WTC11 (cell line): ENCODE results near the gene SCD. TPM values are rescaled to one million over a fixed set of nuclear protein-coding genes. Genes with fewer than 3 reads are reported as not detected.

Experiments
- ATAC-seq: fragments of 200-7000 bp; cut with Tn5 transposase; 2 replicates; pipeline ENCODE4 v1.10.0; 2021; ENCODE audit warnings: mild to moderate bottlenecking, moderate library complexity
- CTCF ChIA-PET: fragments of 300-600 bp; sonication (Branson Sonifier 250); formaldehyde crosslinking; loops from one replicate; lab custom pipeline; 2021; ENCODE audit warnings: antibody characterized with exemption; lab: Charles Lee
- POLR2A ChIA-PET: fragments of 350-600 bp; sonication (Branson Sonifier 250); formaldehyde crosslinking; loops from one replicate; lab custom pipeline; 2021; ENCODE audit warnings: antibody characterized with exemption; lab: Charles Lee
- DNase-seq: peaks from one replicate; pipeline ENCODE4 v3.0.0; 2021; ENCODE audit warnings: low spot score
- H3K27ac Mint-ChIP-seq: 2 replicates; pipeline ENCODE4 v1.8.0; 2021; ENCODE audit warnings: mixed read lengths
- H3K27me3 Mint-ChIP-seq: 2 replicates; pipeline ENCODE4 v1.8.0; 2021; ENCODE audit warnings: low read depth, mild to moderate bottlenecking, moderate library complexity, mixed read lengths
- H3K36me3 Mint-ChIP-seq: 2 replicates; pipeline ENCODE4 v1.8.0; 2021; ENCODE audit warnings: mixed read lengths
- H3K4me1 Mint-ChIP-seq: 2 replicates; pipeline ENCODE4 v1.8.0; 2022; ENCODE audit warnings: mixed read lengths
- H3K4me3 Mint-ChIP-seq: 2 replicates; pipeline ENCODE4 v1.8.0; 2021; ENCODE audit warnings: mild to moderate bottlenecking, moderate library complexity, mixed read lengths
- H3K9me3 Mint-ChIP-seq: 2 replicates; pipeline ENCODE4 v1.8.0; 2021; ENCODE audit warnings: mixed read lengths
- AR ChIP-seq: fragments of 250-450 bp; sonication (Bioruptor Pico); IDR thresholded peaks from 2 replicates; pipeline ENCODE4 v1.9.0; 2021; ENCODE audit warnings: mild to moderate bottlenecking
- ATF2 ChIP-seq: sonication (generic); formaldehyde crosslinking; IDR thresholded peaks from 2 replicates; pipeline ENCODE4 v1.8.1; 2022; ENCODE audit warnings: low read depth, missing genetic modification reagents, borderline replicate concordance
- ATF6 ChIP-seq: sonication (generic); formaldehyde crosslinking; IDR thresholded peaks from 2 replicates; pipeline ENCODE4 v1.8.1; 2023; ENCODE audit warnings: mild to moderate bottlenecking, missing genetic modification reagents
- CDX4 ChIP-seq: fragments of 250-450 bp; sonication (Bioruptor Pico); IDR thresholded peaks from 2 replicates; pipeline ENCODE4 v1.9.0; 2021; ENCODE audit warnings: moderate library complexity, mild to moderate bottlenecking, inconsistent platforms, borderline replicate concordance
- E2F5 ChIP-seq: sonication (generic); formaldehyde crosslinking; IDR thresholded peaks from 2 replicates; pipeline ENCODE4 v1.8.1; 2022; ENCODE audit warnings: mild to moderate bottlenecking, moderate library complexity, missing genetic modification reagents
- EMX1 ChIP-seq: fragments of 250-450 bp; sonication (Bioruptor Pico); IDR thresholded peaks from 2 replicates; pipeline ENCODE4 v1.8.0; 2021; ENCODE audit warnings: mild to moderate bottlenecking
- ETV6 ChIP-seq: sonication (generic); formaldehyde crosslinking; IDR thresholded peaks from 2 replicates; pipeline ENCODE4 v1.8.1; 2022; ENCODE audit warnings: mild to moderate bottlenecking, missing genetic modification reagents
- JAZF1 ChIP-seq: fragments of 250-450 bp; sonication (Bioruptor Pico); IDR thresholded peaks from 2 replicates; pipeline ENCODE4 v1.9.0; 2021; ENCODE audit warnings: moderate library complexity, mild to moderate bottlenecking, inconsistent platforms
- KAT7 ChIP-seq: sonication (generic); formaldehyde crosslinking; IDR thresholded peaks from 2 replicates; pipeline ENCODE4 v1.8.1; 2023; ENCODE audit warnings: missing genetic modification reagents, mild to moderate bottlenecking, borderline replicate concordance
- MXD4 ChIP-seq: fragments of 250-450 bp; sonication (Bioruptor Pico); IDR thresholded peaks from 2 replicates; pipeline ENCODE4 v1.8.0; 2021; ENCODE audit warnings: mild to moderate bottlenecking, moderate library complexity, borderline replicate concordance
- NFYB ChIP-seq: sonication (generic); formaldehyde crosslinking; conservative IDR thresholded peaks from 2 replicates; pipeline ENCODE4 v1.8.0; 2022; ENCODE audit warnings: low read depth, missing genetic modification reagents
- PREB ChIP-seq: sonication (generic); formaldehyde crosslinking; IDR thresholded peaks from 2 replicates; pipeline ENCODE4 v1.8.1; 2022; ENCODE audit warnings: mild to moderate bottlenecking, missing genetic modification reagents, moderate library complexity, borderline replicate concordance
- TP53 ChIP-seq: sonication (generic); formaldehyde crosslinking; IDR thresholded peaks from 2 replicates; pipeline ENCODE4 v1.8.1; 2023; ENCODE audit warnings: mild to moderate bottlenecking, missing genetic modification reagents
- ZNF263 ChIP-seq: sonication (generic); formaldehyde crosslinking; IDR thresholded peaks from 2 replicates; pipeline ENCODE4 v1.8.1; 2022; ENCODE audit warnings: low read depth, mild to moderate bottlenecking, moderate library complexity, missing genetic modification reagents
- ZNF281 ChIP-seq: sonication (generic); formaldehyde crosslinking; IDR thresholded peaks from 2 replicates; pipeline ENCODE4 v1.8.0; 2023; ENCODE audit warnings: mild to moderate bottlenecking, missing genetic modification reagents
- ZNF671 ChIP-seq: fragments of 250-450 bp; sonication (Bioruptor Pico); IDR thresholded peaks from 2 replicates; pipeline ENCODE4 v1.8.0; 2021; ENCODE audit warnings: mild to moderate bottlenecking
- total RNA-seq: library from RNA; stranded (reverse); gene quantifications from 3 replicates; pipeline ENCODE4 v1.2.3, GENCODE V29; 2021

The SCD gene
- total RNA-seq, 1 experiment from 2014 or later: 556 TPM

- Mint-ChIP-seq H3K4me1 (peaks cover 5% of the 10 kb centered on the region), H3K36me3 (no peaks in the 10 kb centered on the region), H3K27ac (no peak overlapping the region), H3K27me3 (peaks cover 28% of the 10 kb centered on the region), H3K4me3 (no peak overlapping the region), H3K9me3 (no peaks in the 10 kb centered on the region)
- ChIA-PET POLR2A (no interaction called here), CTCF (no interaction called here)
- no peak for TF ChIP-seq ATF2
- TF ChIP-seq TP53: no peak
- TF ChIP-seq EMX1 (CRISPR knock-in tag): no peak
- TF ChIP-seq AR (CRISPR knock-in tag): no peak
- no peak for TF ChIP-seq JAZF1 (CRISPR knock-in tag)
- TF ChIP-seq ATF6 (CRISPR knock-in tag): no peak
- no peak for TF ChIP-seq ETV6
- TF ChIP-seq NFYB: no peak
- TF ChIP-seq KAT7 (CRISPR knock-in tag): no peak
- no peak for TF ChIP-seq ZNF671 (CRISPR knock-in tag)
- TF ChIP-seq MXD4: no peak
- ATAC-seq (no peak), DNase-seq (no peak)
Measured at GRCh38 chr10:100311298-100311697, 35.7 kb upstream of the SCD start.

- CTCF ChIA-PET: interaction anchor here (0.6 to 1.8 kb wide), 3 partner anchors 10 to 117 kb away, joined by 3 to 7 read pairs (median 4); no protein-coding TSS in a partner anchor
- no peak overlapping the region for H3K4me3 Mint-ChIP-seq
- TF ChIP-seq E2F5 (CRISPR knock-in tag) (no peak), ZNF281 (CRISPR knock-in tag) (no peak), CDX4 (CRISPR knock-in tag) (no peak), PREB (CRISPR knock-in tag) (no peak), ZNF671 (CRISPR knock-in tag) (no peak), ZNF263 (no peak)
- TF ChIP-seq, all 79 proteins: peak for 0
- no peaks in the 10 kb centered on the region for H3K9me3 Mint-ChIP-seq
- POLR2A ChIA-PET: no interaction called here
- ATAC-seq (no peak; the same call in 1 of the 2 replicates), DNase-seq (no peak)
- peaks cover 32% of the 10 kb centered on the region for H3K27me3 Mint-ChIP-seq
- H3K4me1 Mint-ChIP-seq: peaks cover 5% of the 10 kb centered on the region
- no peaks in the 10 kb centered on the region for H3K36me3 Mint-ChIP-seq
- H3K27ac Mint-ChIP-seq: no peak overlapping the region
Measured at GRCh38 chr10:100315615-100316014, 31.4 kb upstream of the SCD start.
